Progenitor cell of endocrine pancreas (in vitro differentiated cells): Measurements from ENCODE around the gene PNMA8A. TPM values are rescaled to one million over a fixed set of nuclear protein-coding genes. Genes with fewer than 3 reads are reported as not detected.

ENCODE experiments used
- DNase-seq: peaks from one replicate; pipeline ENCODE4 v3.0.0; 2021; ENCODE audit warnings: low spot score; ENCODE audit not compliant: unreplicated experiment
- H3K27ac Mint-ChIP-seq: 2 replicates; pipeline ENCODE4 v1.8.0; 2021; ENCODE audit warnings: mild to moderate bottlenecking, moderate library complexity, mixed read lengths
- H3K27me3 Mint-ChIP-seq: 2 replicates; pipeline ENCODE4 v1.8.0; 2021; ENCODE audit warnings: mixed read lengths
- H3K36me3 Mint-ChIP-seq: 2 replicates; pipeline ENCODE4 v1.8.0; 2022; ENCODE audit warnings: mixed read lengths; ENCODE audit not compliant: insufficient read depth
- H3K4me1 Mint-ChIP-seq: 2 replicates; pipeline ENCODE4 v1.8.0; 2021; ENCODE audit warnings: low read depth, mixed read lengths
- H3K4me3 Mint-ChIP-seq: 2 replicates; pipeline ENCODE4 v1.8.0; 2021; ENCODE audit warnings: low read depth, mild to moderate bottlenecking, moderate library complexity, mixed read lengths
- H3K9me3 Mint-ChIP-seq: 2 replicates; pipeline ENCODE4 v1.8.0; 2021; ENCODE audit warnings: low read depth, mixed read lengths
- CTCF ChIP-seq: fragments of 200-600 bp; sonication (generic); IDR thresholded peaks from one replicate; pipeline ENCODE4 v1.5.0; 2021; ENCODE audit warnings: antibody characterized with exemption, mild to moderate bottlenecking; ENCODE audit not compliant: unreplicated experiment
- total RNA-seq: library from RNA; stranded (reverse); gene quantifications from 2 replicates; pipeline ENCODE4 v1.2.1, GENCODE V29; 2021

PNMA8A gene
- total RNA-seq, 1 donor from 2014 or later, result 27.5 TPM

GRCh38 chr19:46514589-46515289 lies 43.4 kb upstream of the PNMA8A start:
- H3K36me3 Mint-ChIP-seq, result peaks cover 2% of the 10 kb centered on the region
- H3K27ac Mint-ChIP-seq, result no peak overlapping the region
- no peak for TF ChIP-seq CTCF

GRCh38 chr19:46513461-46514236 lies 42.3 kb upstream of the PNMA8A start:
- TF ChIP-seq CTCF, result peak; percentile 98
- no peaks in the 10 kb centered on the region for H3K4me1 Mint-ChIP-seq
- H3K36me3 Mint-ChIP-seq, result peaks cover 2% of the 10 kb centered on the region
- peak; percentile 85 for DNase-seq
- no peak overlapping the region for H3K4me3 Mint-ChIP-seq
- H3K27ac Mint-ChIP-seq, result peak overlapping the region; percentile 48
- peaks cover 23% of the 10 kb centered on the region for H3K27me3 Mint-ChIP-seq
- H3K9me3 Mint-ChIP-seq, result peaks cover 3% of the 10 kb centered on the region

More at GRCh38 chr19:46514589-46515289, 43.4 kb upstream of the PNMA8A start:
- Mint-ChIP-seq H3K27me3 (peaks cover 20% of the 10 kb centered on the region), H3K9me3 (peaks cover 3% of the 10 kb centered on the region), H3K4me3 (no peak overlapping the region), H3K4me1 (no peaks in the 10 kb centered on the region)
- DNase-seq, result no peak

- Mint-ChIP-seq H3K27me3 (peaks cover 22% of the 10 kb centered on the region), H3K4me1 (no peaks in the 10 kb centered on the region), H3K36me3 (peaks cover 2% of the 10 kb centered on the region), H3K27ac (no peak overlapping the region), H3K9me3 (peaks cover 3% of the 10 kb centered on the region), H3K4me3 (no peak overlapping the region)
- no peak for DNase-seq
- no peak for TF ChIP-seq CTCF
These were observed 39.9 kb upstream of the PNMA8A start for GRCh38 chr19:46511237-46511636.

GRCh38 chr19:46508206-46508605 lies 36.8 kb upstream of the PNMA8A start:
- Mint-ChIP-seq H3K36me3 (peaks cover 2% of the 10 kb centered on the region), H3K27me3 (peaks cover 12% of the 10 kb centered on the region), H3K4me1 (peaks cover 2% of the 10 kb centered on the region), H3K27ac (no peak overlapping the region), H3K4me3 (no peak overlapping the region), H3K9me3 (peaks cover 3% of the 10 kb centered on the region)
- no peak for DNase-seq
- no peak for TF ChIP-seq CTCF

- peaks cover 5% of the 10 kb centered on the region for H3K4me1 Mint-ChIP-seq
- no peak for DNase-seq
- peaks cover 12% of the 10 kb centered on the region for H3K27me3 Mint-ChIP-seq
- H3K27ac Mint-ChIP-seq, result no peak overlapping the region
- H3K4me3 Mint-ChIP-seq, result no peak overlapping the region
- no peak for TF ChIP-seq CTCF
- H3K9me3 Mint-ChIP-seq, result no peaks in the 10 kb centered on the region
- no peaks in the 10 kb centered on the region for H3K36me3 Mint-ChIP-seq
These were observed 32.6 kb upstream of the PNMA8A start for GRCh38 chr19:46503848-46504453.
